ENCODE data around the gene MAGT1. TPM values are rescaled to one million over a fixed set of nuclear protein-coding genes. Genes with fewer than 3 reads are reported as not detected.
"Not testable (repeated sequence)": the region's sequence is repeated elsewhere in the genome, so short reads cannot be mapped to it uniquely, and the experiment has no call there.

Gene MAGT1
- total and polyA plus RNA-seq, 2 donors (not counting 1 experiment from before 2014, with no cell fraction given) = 7.4 to 30.0 TPM

GRCh38 chrX:77875372-77875771 is 19.9 kb downstream of the MAGT1 start:
- H3K36me3 ChIP-seq (replicated peaks in 1 of 2; ENCODE audit: control extremely low read depth in 1 of 2, control insufficient read depth in 1 of 2, extremely low read depth in 1 of 2, insufficient read depth in 2 of 2, low read length in 1 of 2) = peaks cover 0 to 11% of the 10 kb centered on the region in 2 experiments
- H3K9me3 ChIP-seq (ENCODE audit: control extremely low read depth in 1 of 3, control insufficient read depth in 2 of 3, insufficient read depth in 1 of 3, low read length in 2 of 3) = no peaks in the 10 kb centered on the region
- no peak for ATAC-seq (ENCODE audit: low read depth)
- no peak overlapping the region for H2AFZ ChIP-seq (ENCODE audit: insufficient read depth, low read depth, low read length, poor library complexity, severe bottlenecking)
- H3K4me1 ChIP-seq (ENCODE audit: control insufficient read depth in 2 of 2, insufficient read depth in 2 of 2, low read length in 2 of 2) = no peaks in the 10 kb centered on the region
- Mint-ChIP-seq H3K9me3 (ENCODE audit: insufficient read depth) (no peaks in the 10 kb centered on the region), H3K27me3 (no peaks in the 10 kb centered on the region), H3K4me1 (no peaks in the 10 kb centered on the region), H3K4me3 (no peak overlapping the region), H3K27ac (no peak overlapping the region)
- TF ChIP-seq EZH2 (IDR thresholded peaks at IDR 0.05; ENCODE audit: borderline replicate concordance, insufficient read depth, low read depth, low read length, poor library complexity, severe bottlenecking) (no peak), CTCF (IDR thresholded peaks at IDR 0.05) (no peak)
- no peaks in the 10 kb centered on the region for H4K20me1 ChIP-seq (ENCODE audit: control insufficient read depth, insufficient read depth, low read length, poor library complexity, severe bottlenecking)
- H3K27me3 ChIP-seq (replicated peaks in 1 of 4; ENCODE audit: control extremely low read depth in 1 of 4, control insufficient read depth in 3 of 4, insufficient read depth in 4 of 4, low read length in 3 of 4) = no peaks in the 10 kb centered on the region
- no peak overlapping the region for H3K4me2 ChIP-seq (replicated peaks; ENCODE audit: low read depth, low read length, poor library complexity, severe bottlenecking)
- H3K4me3 ChIP-seq (ENCODE audit: control extremely low read depth in 1 of 5, extremely low read depth in 1 of 5, insufficient read depth in 1 of 5, low read depth in 2 of 5, low read length in 4 of 5) = no peak overlapping the region
- peaks cover 5% of the 10 kb centered on the region for H3K79me2 ChIP-seq (ENCODE audit: control insufficient read depth, insufficient read depth, low read length)
- H3K27ac ChIP-seq (ENCODE audit: low read length in 2 of 2) = no peak overlapping the region
- no CpG with 5 or more reads among the region's 8 CpGs for WGBS (ENCODE audit: insufficient coverage)
- ChIA-PET CTCF (no interaction called here), POLR2A (no interaction called here)
- intact Hi-C loops (cut with micrococcal nuclease) = no loop called here
- DNase-seq = no peak
- H3K9ac ChIP-seq (ENCODE audit: low read length) = no peak overlapping the region

GRCh38 chrX:77831544-77831943 is 63.7 kb downstream of the MAGT1 start:
- no CpG with 5 or more reads among the region's 5 CpGs for WGBS (ENCODE audit: insufficient coverage)
- H3K4me3 Mint-ChIP-seq; H3K4me2 ChIP-seq (replicated peaks; ENCODE audit: low read depth, low read length, poor library complexity, severe bottlenecking); H3K9ac ChIP-seq (ENCODE audit: low read length); H3K27ac Mint-ChIP-seq; H3K79me2 ChIP-seq (ENCODE audit: control insufficient read depth, insufficient read depth, low read length); H3K27me3 Mint-ChIP-seq; POLR2A ChIA-PET; H3K27ac ChIP-seq (ENCODE audit: low read length in 2 of 2); H4K20me1 ChIP-seq (ENCODE audit: control insufficient read depth, insufficient read depth, low read length, poor library complexity, severe bottlenecking); H3K4me1 ChIP-seq (ENCODE audit: control insufficient read depth in 2 of 2, insufficient read depth in 2 of 2, low read length in 2 of 2); H2AFZ ChIP-seq (ENCODE audit: insufficient read depth, low read depth, low read length, poor library complexity, severe bottlenecking); H3K4me1 Mint-ChIP-seq; H3K4me3 ChIP-seq (ENCODE audit: control extremely low read depth in 1 of 5, extremely low read depth in 1 of 5, insufficient read depth in 1 of 5, low read depth in 2 of 5, low read length in 4 of 5); H3K27me3 ChIP-seq (replicated peaks in 1 of 4; ENCODE audit: control extremely low read depth in 1 of 4, control insufficient read depth in 3 of 4, insufficient read depth in 4 of 4, low read length in 3 of 4); intact Hi-C loops (cut with micrococcal nuclease); DNase-seq; H3K9me3 ChIP-seq (ENCODE audit: control extremely low read depth in 1 of 3, control insufficient read depth in 2 of 3, insufficient read depth in 1 of 3, low read length in 2 of 3); CTCF ChIA-PET; H3K9me3 Mint-ChIP-seq (ENCODE audit: insufficient read depth); ATAC-seq (ENCODE audit: low read depth): not testable (repeated sequence)
- H3K36me3 ChIP-seq (replicated peaks in 1 of 2; ENCODE audit: control extremely low read depth in 1 of 2, control insufficient read depth in 1 of 2, extremely low read depth in 1 of 2, insufficient read depth in 2 of 2, low read length in 1 of 2) = peaks cover 0 to 11% of the 10 kb centered on the region in 2 experiments

GRCh38 chrX:77821989-77822388 is 73.2 kb downstream of the MAGT1 start:
- H3K4me3 Mint-ChIP-seq; H3K9me3 Mint-ChIP-seq (ENCODE audit: insufficient read depth); H3K36me3 ChIP-seq (replicated peaks in 1 of 2; ENCODE audit: control extremely low read depth in 1 of 2, control insufficient read depth in 1 of 2, extremely low read depth in 1 of 2, insufficient read depth in 2 of 2, low read length in 1 of 2); H3K4me1 ChIP-seq (ENCODE audit: control insufficient read depth in 2 of 2, insufficient read depth in 2 of 2, low read length in 2 of 2); H3K4me1 Mint-ChIP-seq; H3K4me2 ChIP-seq (replicated peaks; ENCODE audit: low read depth, low read length, poor library complexity, severe bottlenecking); H3K9ac ChIP-seq (ENCODE audit: low read length); H3K9me3 ChIP-seq (ENCODE audit: control extremely low read depth in 1 of 3, control insufficient read depth in 2 of 3, insufficient read depth in 1 of 3, low read length in 2 of 3); H3K79me2 ChIP-seq (ENCODE audit: control insufficient read depth, insufficient read depth, low read length); CTCF ChIA-PET; H4K20me1 ChIP-seq (ENCODE audit: control insufficient read depth, insufficient read depth, low read length, poor library complexity, severe bottlenecking); H3K27ac Mint-ChIP-seq; DNase-seq; H3K27me3 Mint-ChIP-seq; H3K4me3 ChIP-seq (ENCODE audit: control extremely low read depth in 1 of 5, extremely low read depth in 1 of 5, insufficient read depth in 1 of 5, low read depth in 2 of 5, low read length in 4 of 5); POLR2A ChIA-PET; ATAC-seq (ENCODE audit: low read depth); intact Hi-C loops (cut with micrococcal nuclease); H3K27me3 ChIP-seq (replicated peaks in 1 of 4; ENCODE audit: control extremely low read depth in 1 of 4, control insufficient read depth in 3 of 4, insufficient read depth in 4 of 4, low read length in 3 of 4); H2AFZ ChIP-seq (ENCODE audit: insufficient read depth, low read depth, low read length, poor library complexity, severe bottlenecking); H3K27ac ChIP-seq (ENCODE audit: low read length in 2 of 2): not testable (repeated sequence)
- no CpG with 5 or more reads among the region's 2 CpGs for WGBS (ENCODE audit: insufficient coverage)
